Activated effector memory CD4-positive, alpha-beta T cell treated with Interleukin-2 at 50 U/mL for 16 hours (primary cell): ENCODE measurements around the gene PAPPA.

Source experiments
- DNase-seq: peaks from one replicate; pipeline ENCODE4 v3.0.0-alpha.2; 2020

Gene PAPPA

GRCh38 chr9:116190637-116191396 is 37.2 kb downstream of the PAPPA start:
- no peak for DNase-seq

GRCh38 chr9:116191576-116192415 is 38.2 kb downstream of the PAPPA start:
- DNase-seq: no peak

GRCh38 chr9:116193636-116194035 is 40.0 kb downstream of the PAPPA start:
- no peak for DNase-seq

GRCh38 chr9:116196806-116197205 is 43.2 kb downstream of the PAPPA start:
- no peak for DNase-seq

GRCh38 chr9:116198344-116198743 is 44.8 kb downstream of the PAPPA start:
- no peak for DNase-seq

GRCh38 chr9:116202219-116202912 is 48.8 kb downstream of the PAPPA start:
- no peak for DNase-seq

GRCh38 chr9:116204252-116204882 is 50.8 kb downstream of the PAPPA start:
- no peak for DNase-seq

GRCh38 chr9:116207371-116208111 is 54.0 kb downstream of the PAPPA start:
- DNase-seq: no peak

GRCh38 chr9:116208417-116209232 is 55.0 kb downstream of the PAPPA start:
- no peak for DNase-seq

GRCh38 chr9:116209414-116210116 is 56.0 kb downstream of the PAPPA start:
- DNase-seq: no peak

GRCh38 chr9:116212986-116213692 is 59.5 kb downstream of the PAPPA start:
- DNase-seq: no peak

GRCh38 chr9:116213693-116214047 is 60.1 kb downstream of the PAPPA start:
- DNase-seq: no peak

- no peak for DNase-seq
Observed at GRCh38 chr9:116218399-116218798, 64.8 kb downstream of the PAPPA start.

GRCh38 chr9:116219686-116220085 is 66.1 kb downstream of the PAPPA start:
- no peak for DNase-seq

GRCh38 chr9:116223926-116224325 is 70.3 kb downstream of the PAPPA start:
- DNase-seq: no peak

GRCh38 chr9:116230051-116230632 is 76.6 kb downstream of the PAPPA start:
- no peak for DNase-seq

- no peak for DNase-seq
Observed at GRCh38 chr9:116232424-116233159, 79.0 kb downstream of the PAPPA start.

- no peak for DNase-seq
Observed at GRCh38 chr9:116233160-116233530, 79.6 kb downstream of the PAPPA start.

GRCh38 chr9:116234081-116234480 is 80.5 kb downstream of the PAPPA start:
- no peak for DNase-seq
